ENCODE measurements around the gene CFAP47. TPM values are rescaled to one million over a fixed set of nuclear protein-coding genes. Genes with fewer than 3 reads are reported as not detected.

Gene CFAP47
- total and polyA plus RNA-seq, 2 of the 8 experiments (the other 6 are each of a cell fraction or from before 2014, with no cell fraction given) = 0.04 TPM; not detected in 1

DNA sequence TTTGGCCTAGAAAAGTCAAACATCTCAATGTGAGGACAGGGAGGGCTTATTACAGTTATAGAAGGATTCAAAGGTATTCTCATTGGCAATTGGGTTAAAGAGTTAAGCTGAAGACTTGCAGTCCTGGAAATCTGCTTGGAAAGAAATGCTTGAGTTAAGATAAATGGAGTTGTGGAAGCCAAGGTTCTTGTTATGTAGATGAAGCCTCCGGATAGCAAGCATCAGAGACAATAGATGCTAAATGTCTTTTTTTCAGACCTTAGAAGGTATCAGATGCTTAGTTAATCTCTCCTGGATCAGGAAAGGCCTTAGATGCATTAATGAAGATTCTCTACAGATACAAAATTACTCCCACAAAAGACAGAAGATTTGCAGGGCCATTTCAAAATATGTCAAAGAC, 299.3 kb downstream of the CFAP47 start:
- no peaks in the 10 kb centered on the region for H3K23me2 ChIP-seq (ENCODE audit: low read depth, low read length)
- peak overlapping the region in 1 of 2 experiments; percentile 1; a peak in 1 of 4 replicates for H3K4me2 ChIP-seq (ENCODE audit: insufficient read depth in 1 of 2, low read depth in 2 of 2, low read length in 2 of 2)
- H4K5ac ChIP-seq (ENCODE audit: insufficient read length, low read depth, low read length) = no peak overlapping the region
- no peak overlapping the region for H3K9ac ChIP-seq (replicated peaks in 1 of 4; ENCODE audit: extremely low read depth in 1 of 4, low read depth in 3 of 4, low read length in 3 of 4)
- 0% methylated on average over 1 of the region's 1 CpG; no CpG with 5 or more reads in 1 of the 2 experiments for WGBS, 2 experiments (ENCODE audit: extremely low coverage in 1 of 2, insufficient coverage in 1 of 2, insufficient read length in 1 of 2, insufficient replicate concordance in 2 of 2, low coverage in 1 of 2, low lambda C conversion rate in 2 of 2, missing lambda C conversion rate in 1 of 2)
- no peak overlapping the region for H2AFZ ChIP-seq (ENCODE audit: low read length)
- no peaks in the 10 kb centered on the region for H3K27me3 ChIP-seq (replicated peaks in 1 of 4; ENCODE audit: control insufficient read depth in 3 of 4, extremely low read depth in 1 of 4, insufficient read depth in 3 of 4, low read length in 3 of 4)
- DNase-seq (ENCODE audit: low read depth in 1 of 2, low spot score in 2 of 2) = no peak
- no peak overlapping the region for H3K23ac ChIP-seq (ENCODE audit: insufficient read length)
- H4K20me1 ChIP-seq (replicated peaks in 1 of 2; ENCODE audit: control insufficient read depth in 1 of 2, insufficient read depth in 2 of 2, low read length in 2 of 2) = no peaks in the 10 kb centered on the region
- H4K91ac ChIP-seq (replicated peaks; ENCODE audit: insufficient read length, low read length) = no peak overlapping the region
- H3K18ac ChIP-seq (ENCODE audit: extremely low read depth, low read length) = no peak overlapping the region
- FAIRE-seq = peak; percentile 74
- no peak overlapping the region for H2BK12ac ChIP-seq (ENCODE audit: low read depth, low read length)
- no peak overlapping the region for H2BK5ac ChIP-seq (ENCODE audit: low read depth, low read length)
- no peak overlapping the region for H2BK120ac ChIP-seq (replicated peaks; ENCODE audit: low read depth, low read length)
- no peak overlapping the region for H3K4ac ChIP-seq (replicated peaks; ENCODE audit: insufficient read length, low read depth, low read length)
- H3K14ac ChIP-seq (ENCODE audit: insufficient read length) = no peak overlapping the region
- no peak overlapping the region for H3K56ac ChIP-seq (replicated peaks; ENCODE audit: insufficient read length, low read depth, low read length)
- no peaks in the 10 kb centered on the region for H3K9me3 ChIP-seq (ENCODE audit: insufficient read depth in 2 of 2, low read depth in 1 of 2, low read length in 1 of 2)
- H4K8ac ChIP-seq (ENCODE audit: extremely low read depth, insufficient read depth, low read length) = no peak overlapping the region
- ChIA-PET POLR2A (ENCODE audit: partially characterized antibody) (no interaction called here), CTCF (ENCODE audit: partially characterized antibody) (no interaction called here)
- no peak overlapping the region for H2BK20ac ChIP-seq (ENCODE audit: low read length)
- H2BK15ac ChIP-seq (ENCODE audit: low read length) = no peak overlapping the region
- H3K27ac ChIP-seq (ENCODE audit: low read depth, low read length) = no peak overlapping the region
- no peak overlapping the region for H3K4me3 ChIP-seq (ENCODE audit: extremely low read depth in 1 of 4, insufficient read depth in 2 of 4, low read depth in 3 of 4, low read length in 4 of 4)
- no peaks in the 10 kb centered on the region for H3K79me2 ChIP-seq (ENCODE audit: control insufficient read depth in 1 of 2, insufficient read depth in 2 of 2, low read length in 2 of 2)
- no peaks in the 10 kb centered on the region for H3K79me1 ChIP-seq (ENCODE audit: low read depth, low read length)
- H3K4me1 ChIP-seq (replicated peaks in 1 of 4; ENCODE audit: control insufficient read depth in 3 of 4, insufficient read depth in 4 of 4, low read length in 3 of 4) = peaks cover 0 to 6% (median 3%) of the 10 kb centered on the region in 4 experiments; a peak in 3 of 7 replicates
- no peaks in the 10 kb centered on the region for H3K36me3 ChIP-seq (ENCODE audit: control insufficient read depth in 2 of 4, insufficient read depth in 4 of 4, low read length in 3 of 4)
- no peak overlapping the region for H2AK5ac ChIP-seq (ENCODE audit: low read depth, low read length)
- TF ChIP-seq, protein P1, sequence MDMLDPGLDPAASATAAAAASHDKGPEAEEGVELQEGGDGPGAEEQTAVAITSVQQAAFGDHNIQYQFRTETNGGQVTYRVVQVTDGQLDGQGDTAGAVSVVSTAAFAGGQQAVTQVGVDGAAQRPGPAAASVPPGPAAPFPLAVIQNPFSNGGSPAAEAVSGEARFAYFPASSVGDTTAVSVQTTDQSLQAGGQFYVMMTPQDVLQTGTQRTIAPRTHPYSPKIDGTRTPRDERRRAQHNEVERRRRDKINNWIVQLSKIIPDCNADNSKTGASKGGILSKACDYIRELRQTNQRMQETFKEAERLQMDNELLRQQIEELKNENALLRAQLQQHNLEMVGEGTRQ (IDR thresholded peaks at IDR 0.05; ENCODE audit: low read length) = no peak
- TF ChIP-seq GABPA (IDR thresholded peaks at IDR 0.05; ENCODE audit: borderline replicate concordance, insufficient read depth, low read length) (no peak), CTBP2 (IDR thresholded peaks at IDR 0.05; ENCODE audit: borderline replicate concordance, insufficient read depth, insufficient read length, low read length) (no peak), SIX5 (IDR thresholded peaks at IDR 0.05; ENCODE audit: low read depth, low read length) (no peak), CEBPB (IDR thresholded peaks at IDR 0.05; ENCODE audit: low read depth, low read length) (no peak), EZH2 (IDR thresholded peaks at IDR 0.05; ENCODE audit: low read depth, low read length, severe bottlenecking) (no peak), EGR1 (IDR thresholded peaks at IDR 0.05; ENCODE audit: borderline replicate concordance, low read depth, low read length) (no peak), TEAD4 (IDR thresholded peaks at IDR 0.05; ENCODE audit: low read depth, low read length) (no peak), KDM1A (IDR thresholded peaks at IDR 0.05; ENCODE audit: borderline replicate concordance, low read length) (no peak), POLR2AphosphoS5 (IDR thresholded peaks at IDR 0.05; ENCODE audit: low read depth, low read length) (no peak)
- TF ChIP-seq, protein P2, sequence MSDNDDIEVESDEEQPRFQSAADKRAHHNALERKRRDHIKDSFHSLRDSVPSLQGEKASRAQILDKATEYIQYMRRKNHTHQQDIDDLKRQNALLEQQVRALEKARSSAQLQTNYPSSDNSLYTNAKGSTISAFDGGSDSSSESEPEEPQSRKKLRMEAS (IDR thresholded peaks at IDR 0.05) = no peak
- TF ChIP-seq, protein P3, sequence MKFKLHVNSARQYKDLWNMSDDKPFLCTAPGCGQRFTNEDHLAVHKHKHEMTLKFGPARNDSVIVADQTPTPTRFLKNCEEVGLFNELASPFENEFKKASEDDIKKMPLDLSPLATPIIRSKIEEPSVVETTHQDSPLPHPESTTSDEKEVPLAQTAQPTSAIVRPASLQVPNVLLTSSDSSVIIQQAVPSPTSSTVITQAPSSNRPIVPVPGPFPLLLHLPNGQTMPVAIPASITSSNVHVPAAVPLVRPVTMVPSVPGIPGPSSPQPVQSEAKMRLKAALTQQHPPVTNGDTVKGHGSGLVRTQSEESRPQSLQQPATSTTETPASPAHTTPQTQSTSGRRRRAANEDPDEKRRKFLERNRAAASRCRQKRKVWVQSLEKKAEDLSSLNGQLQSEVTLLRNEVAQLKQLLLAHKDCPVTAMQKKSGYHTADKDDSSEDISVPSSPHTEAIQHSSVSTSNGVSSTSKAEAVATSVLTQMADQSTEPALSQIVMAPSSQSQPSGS (IDR thresholded peaks at IDR 0.05; ENCODE audit: low read length) = no peak

Data from H1 (cell line).